HG02973 (cell line): ENCODE data around the gene SLC17A6.

Experiments
- ATAC-seq: cut with Tn5 transposase; IDR thresholded peaks from one replicate; pipeline ENCODE4 v1.9.1; 2021; ENCODE audit warnings: moderate library complexity; ENCODE audit not compliant: unreplicated experiment

Gene SLC17A6

DNA sequence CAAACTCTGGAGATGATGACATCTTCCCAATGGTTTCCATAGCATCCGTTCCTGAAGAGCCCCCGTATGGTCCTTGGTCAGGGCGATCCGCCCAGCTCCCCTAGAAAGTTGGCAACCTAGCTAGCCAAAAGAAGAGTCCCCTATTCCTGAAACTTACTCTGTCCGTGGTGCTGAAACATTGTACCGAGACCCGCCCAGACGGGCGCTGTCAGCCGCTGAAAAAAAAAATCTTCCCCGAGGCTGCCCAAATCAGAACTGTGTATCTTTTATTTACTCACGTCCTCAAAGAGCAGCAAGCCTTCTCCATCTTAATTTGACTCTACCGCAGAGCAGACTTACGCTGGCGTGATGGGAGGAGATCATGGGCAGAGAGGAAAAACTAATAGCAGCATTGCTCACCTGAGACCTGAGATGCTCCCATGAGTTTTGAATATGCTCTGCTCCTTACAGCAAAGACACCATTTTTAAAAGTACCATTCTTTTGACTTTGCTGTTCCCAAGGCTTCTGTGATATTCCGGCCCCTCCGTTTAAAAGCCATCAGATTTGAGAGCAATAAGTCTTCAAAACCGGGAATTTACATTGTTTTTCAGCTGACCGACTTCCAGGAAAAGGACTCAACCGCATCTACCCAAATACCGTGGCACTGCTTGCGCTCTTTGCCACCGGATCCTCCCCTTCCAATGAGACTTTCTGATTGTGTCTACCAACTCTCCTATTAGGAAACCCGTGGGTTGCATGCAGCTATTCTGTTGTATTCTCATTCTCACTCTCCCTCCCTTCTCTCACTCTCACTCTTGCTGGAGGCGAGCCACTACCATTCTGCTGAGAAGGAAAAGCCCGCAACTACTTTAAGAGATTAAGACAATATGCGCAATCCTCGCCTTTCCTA is at the start of gene SLC17A6:
TSS of gene SLC17A6 (plus strand) at position 786 of the 890 bp plus-strand sequence. CDS start 153 bp downstream, outside the sequence.
- ATAC-seq: no peak

DNA sequence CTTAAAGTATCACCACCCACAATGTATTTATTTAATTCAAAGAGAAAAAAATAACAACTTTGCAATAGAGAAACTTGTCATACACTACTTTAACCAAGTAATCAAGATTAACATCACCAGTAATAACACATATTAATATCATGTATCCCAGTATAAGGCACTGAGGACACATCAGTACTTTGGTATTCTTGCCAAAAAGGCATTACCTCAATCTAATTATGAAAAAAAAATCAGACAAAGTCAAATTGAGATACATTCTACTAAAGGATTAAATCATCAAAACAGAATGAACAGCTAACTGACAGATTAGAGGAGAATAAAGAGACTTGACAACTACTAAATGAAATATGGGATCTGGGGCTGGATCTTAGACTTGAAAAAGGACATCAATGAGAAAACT is 35.8 kb upstream of the SLC17A6 start:
- ATAC-seq: no peak

DNA sequence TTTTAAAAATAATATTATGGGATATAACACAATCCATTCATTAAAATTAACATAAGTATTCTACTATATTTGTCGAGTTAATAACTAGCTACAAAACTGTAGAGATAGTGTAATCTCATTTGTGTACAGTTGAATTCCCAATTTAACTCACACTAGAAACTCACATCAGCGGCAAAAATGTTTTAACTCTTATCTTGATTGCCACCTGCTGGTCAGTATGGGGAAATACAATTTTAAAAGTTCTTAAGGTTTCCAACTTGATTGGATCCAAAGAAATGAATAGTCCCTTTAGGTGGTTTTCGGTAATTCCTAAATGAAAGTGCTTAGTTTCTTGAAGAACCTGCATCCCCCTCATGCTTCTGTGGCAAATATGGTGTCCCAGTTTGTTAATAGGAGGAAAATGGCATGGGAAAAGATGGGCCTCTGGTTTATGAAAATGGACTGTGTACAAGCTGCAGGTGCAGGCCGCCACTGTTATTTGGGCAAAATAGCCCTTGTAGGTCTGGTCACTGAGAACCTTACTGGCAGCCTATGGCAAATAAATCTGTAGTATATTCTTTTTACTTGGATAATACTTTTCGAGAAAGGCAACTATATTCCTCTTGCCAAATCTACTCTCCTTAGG is 33.7 kb upstream of the SLC17A6 start:
- ATAC-seq: no peak

DNA sequence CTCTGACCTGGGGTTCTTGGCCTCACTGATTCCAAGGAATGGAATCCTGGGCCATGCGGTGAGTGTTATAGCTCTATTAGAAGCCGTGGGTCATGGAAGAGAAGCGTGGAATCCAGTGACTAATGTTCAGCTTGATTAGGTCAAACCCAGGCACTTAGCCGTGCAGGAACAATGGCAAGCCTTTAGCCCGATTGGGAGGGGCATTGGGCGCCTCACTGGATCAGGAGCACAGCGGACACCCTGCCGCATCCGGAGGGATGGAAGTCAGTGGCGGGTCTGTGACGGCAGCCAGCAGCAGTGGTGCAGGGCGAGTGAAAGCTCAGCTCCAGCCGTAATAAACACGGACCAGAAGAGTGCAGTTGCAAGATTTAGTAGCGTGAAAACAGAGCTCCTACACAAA is 20.5 kb upstream of the SLC17A6 start:
- no peak for ATAC-seq

DNA sequence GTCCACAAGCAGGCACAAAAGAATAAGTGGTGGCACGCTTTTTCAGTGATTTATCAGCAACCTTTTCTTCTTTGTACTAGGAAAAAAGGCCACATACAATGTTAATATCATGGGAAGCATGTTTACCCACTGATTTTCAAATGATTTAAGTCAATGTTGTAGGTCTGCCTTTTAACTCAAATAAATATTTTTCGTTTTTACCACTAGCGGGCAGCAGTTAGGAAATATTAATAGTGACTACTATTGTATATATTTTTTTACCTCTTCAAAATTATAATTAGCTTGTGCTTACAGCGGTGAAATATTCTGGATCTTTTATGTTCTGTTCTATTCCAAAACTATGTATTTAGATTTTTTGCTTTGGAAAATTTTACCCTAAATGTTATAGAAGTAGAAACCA is 6.4 kb upstream of the SLC17A6 start:
- ATAC-seq: no peak

DNA sequence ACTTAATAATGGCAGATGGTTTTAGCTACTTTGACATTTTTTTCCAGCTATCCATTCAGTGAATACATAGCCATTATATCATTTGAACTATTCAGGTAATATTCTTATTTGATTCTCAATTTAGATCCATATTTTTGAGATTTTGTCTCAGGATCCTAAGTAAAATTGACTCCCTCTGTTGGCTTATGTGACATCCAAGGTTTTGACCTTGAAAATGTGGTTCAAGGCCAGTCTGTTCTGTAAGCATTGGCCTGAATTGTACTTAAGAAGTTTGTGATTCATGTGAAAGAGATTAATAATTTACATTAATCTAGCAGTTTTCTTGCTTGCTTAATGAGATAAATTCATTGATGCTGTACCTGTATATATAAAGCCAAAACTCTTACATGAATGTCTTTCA is 1.6 kb upstream of the SLC17A6 start:
- ATAC-seq: no peak

DNA sequence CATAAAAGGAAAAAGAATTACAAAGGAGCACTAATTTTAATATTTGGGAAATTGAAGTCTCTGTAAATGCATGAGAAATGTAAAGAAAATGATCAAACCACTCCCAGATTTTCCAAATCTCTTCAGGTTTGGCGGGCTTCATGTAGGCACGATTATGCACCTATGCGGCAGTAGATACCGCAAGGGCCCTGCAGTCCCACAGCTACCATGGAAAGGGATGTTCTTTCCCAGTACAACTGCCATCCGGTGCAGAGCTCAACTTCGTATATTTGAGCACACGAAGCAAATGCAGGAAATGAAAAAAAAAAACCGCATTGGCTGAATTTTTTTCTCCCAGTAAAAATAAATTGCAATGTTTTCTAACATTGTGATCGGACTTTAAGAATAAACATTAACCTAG is 1.4 kb downstream of the SLC17A6 start:
- no peak for ATAC-seq

DNA sequence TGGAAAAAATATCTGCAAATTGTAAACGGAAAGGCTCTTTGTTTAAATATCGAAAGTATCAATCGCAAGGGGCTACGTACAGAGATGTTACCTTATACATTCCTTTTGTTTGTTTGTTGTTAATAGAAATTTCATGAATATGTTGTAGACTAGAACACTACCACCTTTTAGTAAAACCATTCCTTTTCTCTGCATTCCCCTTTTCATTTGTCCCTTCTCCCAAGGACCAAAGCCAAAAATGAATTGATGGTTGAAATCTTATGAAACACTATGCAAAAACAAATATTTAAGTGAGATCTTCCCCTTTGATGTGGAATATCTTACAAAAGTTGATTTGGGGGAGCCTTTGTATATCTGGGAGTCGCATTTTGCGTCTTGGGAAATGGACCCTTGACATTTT is 2.1 kb downstream of the SLC17A6 start:
- ATAC-seq: no peak

DNA sequence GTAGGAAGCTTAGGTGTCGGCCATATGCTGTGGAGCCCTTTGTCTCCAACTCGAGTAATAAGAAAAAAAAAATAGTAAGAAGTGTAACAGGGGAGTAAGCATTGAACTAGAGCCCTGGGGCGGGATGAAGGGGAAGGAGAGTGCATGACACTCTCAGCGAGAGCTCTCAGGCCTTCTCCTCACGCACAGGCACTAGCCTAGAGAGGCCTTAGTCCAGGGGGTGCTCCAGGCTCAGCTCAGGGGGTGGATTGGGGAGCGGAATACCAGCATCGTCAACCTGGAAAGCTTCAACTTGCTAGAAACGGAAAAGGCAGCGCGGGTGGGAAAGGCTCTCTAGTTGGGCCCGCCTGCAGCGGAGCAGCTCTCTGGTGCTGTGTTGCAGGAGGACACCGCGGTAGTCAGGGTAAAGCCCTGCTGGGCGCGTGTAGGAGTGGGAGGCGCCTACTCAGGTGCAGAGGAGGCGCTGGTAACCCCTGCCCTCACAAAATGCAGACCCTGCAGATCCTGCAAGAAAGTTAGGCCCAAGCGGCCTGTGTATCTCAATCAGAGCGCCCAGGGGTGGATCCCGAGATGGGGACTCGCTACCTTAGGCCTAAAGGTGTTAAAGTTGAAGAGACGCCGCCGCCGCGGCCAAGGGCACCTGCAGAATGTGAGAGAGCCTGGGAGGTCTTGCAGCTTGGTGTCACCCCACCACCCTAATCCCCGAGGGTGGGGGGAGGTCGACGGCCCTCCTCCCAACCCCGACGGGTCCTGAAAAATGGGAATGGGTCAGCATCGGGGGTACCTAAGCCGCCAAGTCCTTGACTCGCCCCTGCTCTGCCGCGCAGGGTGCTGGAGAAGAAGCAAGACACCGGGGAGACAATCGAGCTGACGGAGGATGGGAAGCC is 2.8 kb downstream of the SLC17A6 start:
- ATAC-seq: no peak

DNA sequence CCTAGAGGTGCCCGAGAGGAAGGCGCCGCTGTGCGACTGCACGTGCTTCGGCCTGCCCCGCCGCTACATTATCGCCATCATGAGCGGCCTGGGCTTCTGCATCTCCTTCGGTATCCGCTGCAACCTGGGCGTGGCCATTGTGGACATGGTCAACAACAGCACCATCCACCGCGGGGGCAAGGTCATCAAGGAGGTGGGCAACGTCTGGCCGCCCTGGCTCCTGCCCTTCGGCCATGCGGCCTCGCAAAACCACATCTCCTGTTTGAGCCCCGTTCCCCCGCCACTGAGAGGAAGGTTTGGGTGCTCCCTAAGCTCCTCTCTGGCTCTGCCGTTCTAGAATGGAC is 3.4 kb downstream of the SLC17A6 start:
- no peak for ATAC-seq

DNA sequence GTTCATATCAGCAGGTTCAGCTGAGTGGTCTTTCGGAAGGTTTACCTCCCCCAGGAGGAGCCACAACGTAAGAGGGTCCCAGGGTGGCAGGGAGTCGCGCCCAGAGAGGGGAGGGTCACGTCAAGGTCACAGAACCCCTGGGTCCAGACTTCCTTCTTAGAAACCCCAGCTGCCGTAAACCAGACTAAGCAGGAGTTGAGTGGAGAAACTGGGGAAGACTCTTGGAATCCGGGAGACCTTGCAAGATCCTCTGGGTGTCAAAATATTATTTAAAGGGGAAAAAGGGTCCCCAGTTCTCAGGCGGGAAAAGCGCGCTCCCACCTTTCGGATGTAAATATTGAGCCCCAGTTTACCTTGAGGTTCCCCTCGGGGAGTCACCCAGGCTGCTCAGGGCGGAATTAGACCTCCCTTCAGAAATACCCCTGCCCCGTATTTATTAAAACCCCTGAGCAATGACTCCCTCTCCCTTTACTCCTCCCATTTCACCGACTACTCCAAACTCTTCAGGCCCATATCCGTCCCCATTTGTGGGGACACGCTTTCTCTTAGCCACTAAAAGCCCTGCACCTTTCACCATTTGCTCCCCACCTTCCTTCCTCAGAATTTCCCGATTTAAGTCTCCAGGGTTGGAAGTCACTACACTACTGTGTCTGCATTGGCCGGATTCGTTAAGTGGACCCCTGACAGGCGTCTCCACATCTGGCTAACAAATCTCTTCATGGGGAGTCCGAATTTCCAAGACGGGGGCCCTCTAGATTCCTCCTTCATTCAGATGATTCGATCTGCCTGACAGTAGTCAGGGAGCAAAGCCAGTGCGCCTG is 4.2 kb downstream of the SLC17A6 start:
- ATAC-seq: no peak

DNA sequence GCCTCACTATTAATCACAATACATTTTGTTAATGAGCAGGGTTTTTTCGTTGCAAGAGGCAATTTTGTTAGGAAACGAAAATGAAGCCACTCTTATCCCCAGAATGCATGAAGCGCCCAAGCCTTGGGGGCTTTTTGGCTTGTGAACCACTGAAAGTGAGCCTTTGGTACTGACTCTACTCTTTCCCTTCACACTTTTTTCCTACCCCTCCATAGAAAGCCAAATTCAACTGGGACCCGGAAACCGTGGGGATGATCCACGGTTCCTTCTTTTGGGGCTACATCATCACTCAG is 4.8 kb downstream of the SLC17A6 start:
- no peak for ATAC-seq

DNA sequence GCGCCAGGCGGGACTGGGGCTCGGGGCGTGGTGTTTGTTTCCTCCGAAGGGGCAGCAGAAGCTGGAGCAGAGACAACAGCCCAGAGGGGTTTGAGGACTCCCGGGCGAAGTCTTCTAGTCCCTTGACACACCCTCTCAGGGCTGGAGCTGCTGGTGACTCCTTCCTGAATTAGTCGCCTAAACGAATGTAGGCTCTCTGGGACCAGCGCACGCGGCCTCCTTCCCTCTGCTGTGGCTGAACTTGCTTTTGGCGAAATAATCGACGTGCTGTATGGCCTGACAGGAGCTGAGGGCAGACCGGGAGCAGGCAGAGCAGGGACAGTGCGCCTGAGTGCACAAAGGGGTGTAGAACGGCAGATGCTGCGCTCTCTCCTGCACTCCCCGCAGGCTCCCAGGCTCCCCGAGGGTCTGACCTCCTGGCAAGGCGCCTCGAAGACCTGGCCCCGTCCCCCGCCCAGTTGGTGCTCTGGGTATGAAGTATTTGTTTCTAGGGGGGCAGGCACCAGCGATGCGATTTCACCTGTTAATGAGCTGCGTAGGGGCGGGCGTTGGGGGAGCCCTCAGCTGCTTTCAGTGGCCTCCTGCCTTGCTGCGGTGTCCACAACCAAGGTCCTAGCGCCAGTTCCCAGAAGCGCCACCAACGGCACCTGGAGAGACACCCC is 5.3 kb downstream of the SLC17A6 start:
- ATAC-seq: no peak

DNA sequence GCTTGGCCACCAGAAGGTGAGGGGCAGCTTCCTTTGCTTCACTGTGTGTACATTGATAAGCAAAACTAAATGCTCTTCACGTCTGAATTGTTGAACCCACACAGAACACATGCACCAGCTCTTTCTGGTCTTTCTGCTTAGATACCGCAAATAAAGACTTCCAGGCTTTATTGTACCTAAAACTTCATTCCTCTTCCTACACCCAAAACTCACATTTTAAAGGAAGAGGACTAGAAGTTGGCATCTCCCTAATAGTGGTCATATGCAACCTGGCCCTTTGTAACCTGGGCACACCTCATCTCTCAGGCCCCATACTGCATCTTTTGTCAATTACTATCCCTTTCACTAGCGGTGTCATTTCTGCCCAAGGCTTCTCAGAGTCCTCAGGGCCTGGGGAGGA is 5.9 kb downstream of the SLC17A6 start:
- no peak for ATAC-seq

DNA sequence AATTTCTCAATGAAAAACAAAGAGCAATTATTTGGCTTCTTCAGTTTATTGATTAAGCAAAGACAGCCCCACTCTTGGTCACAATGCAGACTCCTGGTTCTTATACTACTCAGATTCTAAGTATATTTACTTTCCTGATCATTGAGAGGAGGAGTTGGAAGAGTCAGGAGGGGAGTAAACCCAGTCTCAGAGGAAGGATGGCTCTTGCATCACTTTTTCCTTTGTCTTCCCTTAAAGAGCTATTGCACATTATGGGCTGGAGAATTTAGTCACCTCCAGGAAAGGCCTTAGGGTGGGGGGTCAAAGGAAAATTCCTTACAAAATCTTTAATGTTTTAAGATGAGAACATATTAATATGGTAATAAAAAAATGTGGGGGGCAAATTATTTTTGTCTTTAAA is 8.1 kb downstream of the SLC17A6 start:
- no peak for ATAC-seq

DNA sequence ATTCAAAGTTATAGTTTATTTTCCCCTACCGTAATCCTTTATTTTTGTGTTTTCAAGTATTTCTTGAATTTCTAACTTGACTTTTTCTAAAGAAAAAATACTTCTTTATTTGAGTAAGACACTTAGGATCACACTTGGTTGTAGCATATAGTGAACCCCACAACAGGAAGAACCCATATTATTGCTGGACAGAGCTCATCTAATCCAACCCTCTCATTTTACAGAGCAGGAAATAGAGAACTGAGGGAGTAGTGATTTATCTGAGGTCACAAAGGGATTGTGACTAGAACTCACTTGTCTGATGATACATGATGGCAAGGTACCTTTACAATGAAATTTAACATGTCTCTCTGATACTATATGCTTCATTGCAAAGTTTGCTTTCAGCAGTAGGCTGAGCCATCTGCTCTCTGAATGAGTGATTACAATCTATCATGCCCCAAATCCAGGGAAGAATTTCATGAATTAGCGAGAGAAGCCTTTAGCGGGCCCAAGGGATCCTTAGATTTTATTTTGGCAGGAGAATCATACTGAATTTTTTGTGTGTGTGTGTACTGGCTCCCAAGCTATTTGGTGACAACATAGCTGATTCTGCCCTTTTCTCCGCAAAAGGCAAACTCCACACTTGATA is 9.8 kb downstream of the SLC17A6 start:
- no peak for ATAC-seq

DNA sequence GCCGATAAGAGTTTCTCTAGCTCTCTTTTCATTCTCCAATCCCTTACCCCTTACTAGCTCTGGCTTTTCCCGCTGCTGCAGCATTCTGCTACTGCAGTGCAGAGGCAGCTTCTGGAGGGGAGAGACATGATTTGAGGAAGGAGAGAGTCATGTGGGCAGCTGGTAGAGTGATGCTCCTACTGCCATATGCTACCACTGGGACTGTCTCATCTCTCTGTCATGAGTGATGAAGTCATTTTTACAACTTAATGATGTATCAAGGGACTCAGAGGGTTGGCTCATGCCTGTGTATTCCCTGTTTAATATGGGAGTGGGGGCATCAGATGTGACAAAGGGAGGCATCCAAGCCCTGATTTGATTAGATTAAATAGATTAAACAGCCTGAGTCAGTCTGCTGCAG is 11.3 kb downstream of the SLC17A6 start:
- ATAC-seq: no peak

DNA sequence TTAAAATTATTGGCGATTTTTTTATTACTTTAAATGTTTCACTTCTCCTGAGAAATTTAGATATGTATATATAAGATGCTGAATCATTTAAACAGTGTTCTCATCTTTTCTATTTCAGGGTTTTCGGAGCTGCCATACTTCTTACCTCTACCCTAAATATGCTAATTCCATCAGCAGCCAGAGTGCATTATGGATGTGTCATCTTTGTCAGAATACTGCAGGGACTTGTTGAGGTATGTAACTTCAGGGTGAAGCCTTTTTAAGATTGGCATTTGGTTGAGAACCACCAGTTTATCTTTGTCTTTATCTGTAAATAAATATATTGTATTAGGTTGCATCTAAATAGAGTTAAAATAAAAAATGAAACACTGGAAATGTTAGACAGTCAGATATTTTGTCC is 21.1 kb downstream of the SLC17A6 start:
- ATAC-seq: no peak

DNA sequence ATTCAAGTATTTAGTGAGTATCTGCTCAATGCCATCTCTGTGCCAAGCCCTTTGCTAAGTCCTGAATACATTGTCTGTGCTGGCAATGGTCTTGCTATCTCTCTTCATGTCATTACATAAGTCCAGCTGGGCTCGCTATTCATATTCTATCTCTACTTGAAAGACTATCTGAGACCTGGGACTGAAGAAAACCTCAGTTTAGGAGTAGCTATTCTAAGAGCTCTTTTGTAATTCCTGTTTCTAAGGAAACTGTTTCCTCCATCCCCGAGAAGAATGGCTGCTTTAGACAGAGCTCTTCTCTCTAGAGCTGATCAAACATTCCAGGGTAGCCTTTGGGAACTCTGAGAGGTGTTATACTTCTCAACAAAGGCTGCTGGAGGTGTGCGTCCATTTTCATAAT is 33.0 kb downstream of the SLC17A6 start:
- no peak for ATAC-seq

DNA sequence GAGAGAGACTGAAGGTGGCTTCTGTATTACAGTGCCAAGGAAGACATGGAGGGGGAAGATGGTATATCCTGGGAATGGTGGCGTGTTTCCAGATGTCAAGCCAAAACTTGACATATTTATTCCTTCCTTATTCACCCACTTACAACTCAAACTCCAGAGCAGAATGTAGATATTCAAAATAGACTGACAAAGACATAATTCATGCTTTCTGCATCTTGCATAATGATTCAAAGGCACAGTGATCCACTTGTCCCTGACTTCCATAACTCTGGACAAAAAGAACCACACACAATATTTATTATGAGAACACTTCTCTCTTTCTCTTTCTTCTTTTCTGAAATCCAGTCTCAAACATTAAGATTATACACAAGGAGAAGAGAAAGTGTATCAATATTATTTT is 48.9 kb downstream of the SLC17A6 start:
- ATAC-seq: no peak
